Body of pancreas (tissue), 4 donors: Measurements from ENCODE around the gene KCND3.

Source experiments
- POLR2A ChIP-seq, 3 donors: fragments of 450-650 bp; IDR thresholded peaks; one replicate each; pipeline ENCODE4 v1.6.1; 2016; ENCODE audit warnings: antibody characterized with exemption in 3 of 3, mild to moderate bottlenecking in 2 of 3
- TF ChIP-seq, protein P1 (sequence below), 7 experiments: fragments of 450-650 bp in 4 of 7; fragments of 200-600 bp in 3 of 7; sonication (generic) in 3 of 7; IDR thresholded peaks; one replicate each; pipeline ENCODE4 v1.5.1; 2016 to 2019; ENCODE audit warnings: antibody characterized with exemption in 7 of 7

DNA sequence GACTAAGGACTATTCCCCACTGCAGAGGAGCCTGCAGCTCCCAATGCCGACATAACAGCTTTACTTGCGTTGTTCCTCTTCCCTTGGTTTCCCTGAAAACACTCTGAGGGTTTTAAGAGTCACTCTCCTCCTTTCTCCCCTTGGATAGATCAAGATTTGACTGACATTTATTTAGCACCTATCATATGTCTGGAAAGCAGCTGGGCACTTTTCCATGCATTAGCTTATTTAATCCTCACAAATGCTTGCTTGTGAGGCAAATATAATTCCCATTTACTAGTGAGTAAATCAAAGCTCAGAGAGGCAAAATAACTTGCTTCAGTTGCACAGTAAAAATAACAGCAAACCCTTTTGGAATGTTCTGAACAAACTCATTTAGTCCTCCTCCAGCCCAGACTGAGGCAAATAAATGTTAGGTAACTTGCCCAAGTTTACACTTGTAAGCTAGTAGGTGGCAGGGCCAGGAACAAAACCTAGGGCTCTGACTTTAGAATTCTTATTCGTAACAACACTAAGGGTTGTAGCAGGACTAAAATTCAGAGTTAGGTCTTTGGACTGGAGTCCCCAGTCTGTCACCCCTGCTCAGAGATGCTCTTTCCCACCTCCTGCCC, 81.4 kb downstream of the KCND3 start:
- TF ChIP-seq, protein P1, sequence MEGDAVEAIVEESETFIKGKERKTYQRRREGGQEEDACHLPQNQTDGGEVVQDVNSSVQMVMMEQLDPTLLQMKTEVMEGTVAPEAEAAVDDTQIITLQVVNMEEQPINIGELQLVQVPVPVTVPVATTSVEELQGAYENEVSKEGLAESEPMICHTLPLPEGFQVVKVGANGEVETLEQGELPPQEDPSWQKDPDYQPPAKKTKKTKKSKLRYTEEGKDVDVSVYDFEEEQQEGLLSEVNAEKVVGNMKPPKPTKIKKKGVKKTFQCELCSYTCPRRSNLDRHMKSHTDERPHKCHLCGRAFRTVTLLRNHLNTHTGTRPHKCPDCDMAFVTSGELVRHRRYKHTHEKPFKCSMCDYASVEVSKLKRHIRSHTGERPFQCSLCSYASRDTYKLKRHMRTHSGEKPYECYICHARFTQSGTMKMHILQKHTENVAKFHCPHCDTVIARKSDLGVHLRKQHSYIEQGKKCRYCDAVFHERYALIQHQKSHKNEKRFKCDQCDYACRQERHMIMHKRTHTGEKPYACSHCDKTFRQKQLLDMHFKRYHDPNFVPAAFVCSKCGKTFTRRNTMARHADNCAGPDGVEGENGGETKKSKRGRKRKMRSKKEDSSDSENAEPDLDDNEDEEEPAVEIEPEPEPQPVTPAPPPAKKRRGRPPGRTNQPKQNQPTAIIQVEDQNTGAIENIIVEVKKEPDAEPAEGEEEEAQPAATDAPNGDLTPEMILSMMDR (IDR thresholded peaks at IDR 0.05), result no peak
- no peak for TF ChIP-seq POLR2A (IDR thresholded peaks at IDR 0.05)
